ENCODE measurements around the gene FABP2.

FABP2 gene

DNA sequence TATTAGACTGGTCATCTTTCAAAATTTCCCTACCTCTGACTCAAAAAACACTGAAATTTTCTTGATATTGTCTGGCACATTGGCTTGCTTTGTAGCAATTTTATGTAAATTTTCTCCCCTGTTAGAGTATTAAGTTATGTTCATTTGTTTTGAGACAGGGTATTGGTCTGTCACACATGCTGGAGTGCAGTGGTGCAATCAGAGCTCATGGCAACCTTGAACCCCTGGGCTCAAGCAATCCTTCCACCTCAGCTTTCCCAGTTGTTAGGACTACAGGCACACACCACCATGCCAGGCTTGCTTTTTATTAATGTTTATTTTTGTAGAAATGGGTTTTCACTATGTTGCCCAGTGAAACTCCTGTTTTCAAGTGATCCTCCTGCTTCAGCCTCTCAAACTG is 17.5 kb downstream of the FABP2 start:
- Histone ChIP-seq H3K9ac (ENCODE audit: low read length) (no peak overlapping the region), H3K9me3 (ENCODE audit: insufficient read depth, low read length) (no peaks in the 10 kb centered on the region), H3K4me3 (ENCODE audit: insufficient read depth, low read length, poor library complexity, severe bottlenecking) (no peak overlapping the region), H3K9me2 (replicated peaks; ENCODE audit: insufficient read depth, low read length) (no peaks in the 10 kb centered on the region), H3K36me3 (ENCODE audit: low read length) (no peaks in the 10 kb centered on the region), H3K79me2 (ENCODE audit: insufficient read depth, low read length) (peaks cover 8% of the 10 kb centered on the region; the same call in 1 of the 2 replicates), H3K4me2 (ENCODE audit: low read depth, low read length, poor library complexity, severe bottlenecking) (no peak overlapping the region), H3K27ac (ENCODE audit: low read depth, low read length) (no peak overlapping the region), H3K27me3 (ENCODE audit: low read length) (no peaks in the 10 kb centered on the region), H2AFZ (ENCODE audit: low read depth, low read length, severe bottlenecking) (no peak overlapping the region), H4K20me1 (ENCODE audit: low read depth, low read length) (no peaks in the 10 kb centered on the region), H3F3A (ENCODE audit: insufficient read depth) (0 out of 2 replicates have a peak, but pooled peaks cover 4% of the 10 kb centered on the region)
- TF ChIP-seq EZH2phosphoT487 (conservative IDR thresholded peaks at IDR 0.05; ENCODE audit: low read length): no peak
- TF ChIP-seq, protein P1, sequence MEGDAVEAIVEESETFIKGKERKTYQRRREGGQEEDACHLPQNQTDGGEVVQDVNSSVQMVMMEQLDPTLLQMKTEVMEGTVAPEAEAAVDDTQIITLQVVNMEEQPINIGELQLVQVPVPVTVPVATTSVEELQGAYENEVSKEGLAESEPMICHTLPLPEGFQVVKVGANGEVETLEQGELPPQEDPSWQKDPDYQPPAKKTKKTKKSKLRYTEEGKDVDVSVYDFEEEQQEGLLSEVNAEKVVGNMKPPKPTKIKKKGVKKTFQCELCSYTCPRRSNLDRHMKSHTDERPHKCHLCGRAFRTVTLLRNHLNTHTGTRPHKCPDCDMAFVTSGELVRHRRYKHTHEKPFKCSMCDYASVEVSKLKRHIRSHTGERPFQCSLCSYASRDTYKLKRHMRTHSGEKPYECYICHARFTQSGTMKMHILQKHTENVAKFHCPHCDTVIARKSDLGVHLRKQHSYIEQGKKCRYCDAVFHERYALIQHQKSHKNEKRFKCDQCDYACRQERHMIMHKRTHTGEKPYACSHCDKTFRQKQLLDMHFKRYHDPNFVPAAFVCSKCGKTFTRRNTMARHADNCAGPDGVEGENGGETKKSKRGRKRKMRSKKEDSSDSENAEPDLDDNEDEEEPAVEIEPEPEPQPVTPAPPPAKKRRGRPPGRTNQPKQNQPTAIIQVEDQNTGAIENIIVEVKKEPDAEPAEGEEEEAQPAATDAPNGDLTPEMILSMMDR (IDR thresholded peaks at IDR 0.05; ENCODE audit: insufficient read depth, low read length, poor library complexity, severe bottlenecking): no peak

DNA sequence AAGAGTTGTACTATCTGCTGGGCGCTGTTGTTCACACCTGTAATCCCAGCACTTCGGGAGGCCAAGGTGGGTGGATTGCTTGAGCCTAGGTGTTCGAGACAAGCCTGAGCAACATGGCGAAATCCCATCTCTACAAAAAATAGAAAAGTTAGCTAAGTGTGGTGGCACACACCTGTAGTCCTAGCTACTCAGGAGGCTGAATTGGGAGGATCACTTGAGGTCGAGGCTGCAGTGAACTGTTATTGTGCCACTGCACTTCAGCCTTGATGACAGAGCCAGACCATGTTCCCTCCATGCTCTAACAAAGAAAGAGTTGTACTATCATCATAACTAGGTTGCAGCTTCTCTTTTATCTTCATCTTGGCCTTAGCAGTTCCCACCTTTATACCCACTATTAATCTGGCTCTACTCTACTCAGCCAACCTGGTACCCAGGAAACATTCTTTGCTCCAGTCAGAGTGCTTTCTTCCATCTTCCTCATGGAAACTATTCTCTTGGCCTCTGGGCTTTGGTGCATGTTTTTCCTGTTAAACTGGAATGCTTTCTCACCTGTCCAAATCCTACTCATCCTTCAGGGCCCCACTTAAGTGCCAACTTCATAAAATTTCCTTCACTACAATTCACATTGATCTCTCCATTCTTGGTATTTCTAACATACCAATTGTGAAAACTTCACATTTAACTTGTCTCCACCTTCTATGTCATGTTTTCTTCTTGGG is 18.2 kb downstream of the FABP2 start:
- H3K9me3 ChIP-seq (ENCODE audit: insufficient read depth, low read length): no peaks in the 10 kb centered on the region
- 0 out of 2 replicates have a peak, but pooled peaks cover 4% of the 10 kb centered on the region for H3F3A ChIP-seq (ENCODE audit: insufficient read depth)
- no peak overlapping the region for H3K4me3 ChIP-seq (ENCODE audit: insufficient read depth, low read length, poor library complexity, severe bottlenecking)
- H3K27me3 ChIP-seq (ENCODE audit: low read length): no peaks in the 10 kb centered on the region
- no peaks in the 10 kb centered on the region for H4K20me1 ChIP-seq (ENCODE audit: low read depth, low read length)
- no peak overlapping the region for H2AFZ ChIP-seq (ENCODE audit: low read depth, low read length, severe bottlenecking)
- H3K9ac ChIP-seq (ENCODE audit: low read length): no peak overlapping the region
- H3K9me2 ChIP-seq (replicated peaks; ENCODE audit: insufficient read depth, low read length): no peaks in the 10 kb centered on the region
- TF ChIP-seq, protein P1 (IDR thresholded peaks at IDR 0.05; ENCODE audit: insufficient read depth, low read length, poor library complexity, severe bottlenecking): no peak
- TF ChIP-seq EZH2phosphoT487 (conservative IDR thresholded peaks at IDR 0.05; ENCODE audit: low read length): no peak
- no peak overlapping the region for H3K4me2 ChIP-seq (ENCODE audit: low read depth, low read length, poor library complexity, severe bottlenecking)
- H3K79me2 ChIP-seq (ENCODE audit: insufficient read depth, low read length): peaks cover 14% of the 10 kb centered on the region; the same call in 1 of the 2 replicates
- no peaks in the 10 kb centered on the region for H3K36me3 ChIP-seq (ENCODE audit: low read length)
- H3K27ac ChIP-seq (ENCODE audit: low read depth, low read length): no peak overlapping the region

DNA sequence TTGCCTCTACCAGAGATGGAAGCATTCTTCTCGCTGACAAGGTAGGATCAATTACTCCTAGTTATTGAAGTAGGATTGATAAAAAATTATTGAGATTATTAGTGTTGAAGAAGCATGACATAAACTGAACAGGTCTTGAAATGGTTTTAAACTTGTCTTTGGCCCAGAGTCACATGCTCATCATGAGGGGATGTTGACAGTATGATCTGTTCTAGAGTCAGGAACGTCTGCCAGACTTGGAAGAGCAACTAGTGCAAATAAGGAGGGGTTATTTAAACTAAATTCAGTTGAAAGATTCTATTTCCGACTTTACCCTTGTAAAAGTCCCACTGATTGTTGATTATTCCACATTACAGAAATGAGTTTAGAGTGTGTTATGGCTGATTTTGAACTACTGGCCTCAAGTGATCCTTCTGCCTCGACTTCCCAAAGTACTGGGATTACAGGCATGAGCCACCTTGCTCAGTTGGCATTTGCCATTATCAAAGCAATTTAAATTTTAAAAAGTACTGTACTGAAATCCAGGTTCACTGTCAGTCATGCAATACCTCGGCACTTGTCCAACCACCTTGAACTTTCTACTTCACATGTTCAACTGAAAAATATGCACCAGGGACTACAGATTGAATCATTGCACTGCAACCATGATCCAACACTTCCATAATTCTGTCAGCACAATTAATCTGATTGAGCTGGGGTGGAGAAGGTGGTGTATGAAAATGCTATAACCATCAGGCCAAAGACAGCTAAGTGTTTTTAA is 19.7 kb downstream of the FABP2 start:
- H3K36me3 ChIP-seq (ENCODE audit: low read length): no peaks in the 10 kb centered on the region; the same call in 1 of the 2 replicates
- no peak overlapping the region for H3K4me3 ChIP-seq (ENCODE audit: insufficient read depth, low read length, poor library complexity, severe bottlenecking)
- H3K9ac ChIP-seq (ENCODE audit: low read length): no peak overlapping the region
- no peak overlapping the region for H3K4me2 ChIP-seq (ENCODE audit: low read depth, low read length, poor library complexity, severe bottlenecking)
- no peaks in the 10 kb centered on the region for H3K27me3 ChIP-seq (ENCODE audit: low read length)
- H2AFZ ChIP-seq (ENCODE audit: low read depth, low read length, severe bottlenecking): no peak overlapping the region
- H3K79me2 ChIP-seq (ENCODE audit: insufficient read depth, low read length): peaks cover 18% of the 10 kb centered on the region; the same call in 1 of the 2 replicates
- TF ChIP-seq, protein P1 (IDR thresholded peaks at IDR 0.05; ENCODE audit: insufficient read depth, low read length, poor library complexity, severe bottlenecking): no peak
- no peak for TF ChIP-seq EZH2phosphoT487 (conservative IDR thresholded peaks at IDR 0.05; ENCODE audit: low read length)
- H3K9me2 ChIP-seq (replicated peaks; ENCODE audit: insufficient read depth, low read length): no peaks in the 10 kb centered on the region
- H3F3A ChIP-seq (ENCODE audit: insufficient read depth): 0 out of 2 replicates have a peak, but pooled peaks cover 4% of the 10 kb centered on the region
- no peaks in the 10 kb centered on the region for H4K20me1 ChIP-seq (ENCODE audit: low read depth, low read length)
- H3K9me3 ChIP-seq (ENCODE audit: insufficient read depth, low read length): no peaks in the 10 kb centered on the region
- H3K27ac ChIP-seq (ENCODE audit: low read depth, low read length): no peak overlapping the region
